MM.1S (cell line): ENCODE results near the gene DGAT2.

Experiments used
- EZH2 ChIP-seq: fragments of 300-600 bp; sonication (generic); optimal IDR thresholded peaks from 2 replicates; pipeline ENCODE3; 2017; ENCODE audit warnings: low read depth, mild to moderate bottlenecking, antibody characterized with exemption, low read length, mixed read lengths
- EZH2phosphoT487 ChIP-seq: fragments of 300-600 bp; sonication (generic); IDR thresholded peaks from 2 replicates; pipeline ENCODE4 v1.6.1; 2018; ENCODE audit warnings: antibody characterized with exemption, low read length
- TF ChIP-seq, protein P1 (sequence below): fragments of 300-600 bp; sonication (generic); IDR thresholded peaks from 2 replicates; pipeline ENCODE4 v1.5.1; 2016; ENCODE audit warnings: antibody characterized with exemption, low read length, mixed read lengths

DNA sequence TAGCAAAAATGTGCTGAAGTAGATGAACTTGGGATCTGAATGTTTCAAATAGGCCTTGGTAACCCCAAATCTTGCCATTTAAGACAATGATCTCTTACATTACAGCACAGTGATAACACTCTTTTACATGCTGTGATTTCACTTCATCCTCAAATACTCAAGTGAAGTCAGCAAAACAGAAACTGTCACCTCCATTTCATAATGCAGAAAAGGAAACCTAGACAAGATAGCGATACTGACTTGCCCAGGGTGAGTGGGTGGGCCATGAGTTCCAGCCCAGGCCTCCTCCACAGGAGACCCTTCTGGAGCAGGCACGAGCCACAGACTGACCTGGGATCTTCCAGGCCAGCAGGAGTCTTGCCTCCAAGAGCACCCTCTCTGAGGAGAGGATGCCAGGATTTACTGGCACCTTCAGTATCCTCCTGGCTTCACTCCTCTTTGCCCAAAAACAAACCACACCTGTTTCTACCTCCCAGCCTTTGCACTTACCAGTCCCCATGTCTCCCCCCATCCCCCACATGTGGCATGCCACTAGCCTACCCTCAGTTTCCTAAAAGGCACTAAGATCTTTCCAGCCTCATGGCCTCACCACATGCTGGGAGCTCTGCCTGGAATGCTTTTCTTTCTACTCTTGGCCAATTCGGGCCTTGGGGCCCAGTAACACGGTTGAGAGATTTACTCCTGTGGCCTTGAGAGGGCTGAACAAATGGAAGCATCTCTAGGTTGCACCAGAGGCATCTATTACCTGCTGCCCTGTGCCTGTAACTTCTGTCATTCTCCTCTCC, 1.9 kb upstream of the DGAT2 start:
- TF ChIP-seq, protein P1, sequence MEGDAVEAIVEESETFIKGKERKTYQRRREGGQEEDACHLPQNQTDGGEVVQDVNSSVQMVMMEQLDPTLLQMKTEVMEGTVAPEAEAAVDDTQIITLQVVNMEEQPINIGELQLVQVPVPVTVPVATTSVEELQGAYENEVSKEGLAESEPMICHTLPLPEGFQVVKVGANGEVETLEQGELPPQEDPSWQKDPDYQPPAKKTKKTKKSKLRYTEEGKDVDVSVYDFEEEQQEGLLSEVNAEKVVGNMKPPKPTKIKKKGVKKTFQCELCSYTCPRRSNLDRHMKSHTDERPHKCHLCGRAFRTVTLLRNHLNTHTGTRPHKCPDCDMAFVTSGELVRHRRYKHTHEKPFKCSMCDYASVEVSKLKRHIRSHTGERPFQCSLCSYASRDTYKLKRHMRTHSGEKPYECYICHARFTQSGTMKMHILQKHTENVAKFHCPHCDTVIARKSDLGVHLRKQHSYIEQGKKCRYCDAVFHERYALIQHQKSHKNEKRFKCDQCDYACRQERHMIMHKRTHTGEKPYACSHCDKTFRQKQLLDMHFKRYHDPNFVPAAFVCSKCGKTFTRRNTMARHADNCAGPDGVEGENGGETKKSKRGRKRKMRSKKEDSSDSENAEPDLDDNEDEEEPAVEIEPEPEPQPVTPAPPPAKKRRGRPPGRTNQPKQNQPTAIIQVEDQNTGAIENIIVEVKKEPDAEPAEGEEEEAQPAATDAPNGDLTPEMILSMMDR, result no peak
- TF ChIP-seq EZH2 (no peak), EZH2phosphoT487 (no peak)
